Stimulated activated CD4-positive, alpha-beta T cell treated with anti-CD3 and anti-CD28 coated beads, Interleukin-2, amount 100 ng/mL, for 4 hours (primary cell): Measurements from ENCODE around the gene GPC1.

Experiments used
- DNase-seq: peaks from one replicate; pipeline ENCODE4 v3.0.0-alpha.2; 2020; ENCODE audit warnings: low read depth

GPC1 gene

DNA sequence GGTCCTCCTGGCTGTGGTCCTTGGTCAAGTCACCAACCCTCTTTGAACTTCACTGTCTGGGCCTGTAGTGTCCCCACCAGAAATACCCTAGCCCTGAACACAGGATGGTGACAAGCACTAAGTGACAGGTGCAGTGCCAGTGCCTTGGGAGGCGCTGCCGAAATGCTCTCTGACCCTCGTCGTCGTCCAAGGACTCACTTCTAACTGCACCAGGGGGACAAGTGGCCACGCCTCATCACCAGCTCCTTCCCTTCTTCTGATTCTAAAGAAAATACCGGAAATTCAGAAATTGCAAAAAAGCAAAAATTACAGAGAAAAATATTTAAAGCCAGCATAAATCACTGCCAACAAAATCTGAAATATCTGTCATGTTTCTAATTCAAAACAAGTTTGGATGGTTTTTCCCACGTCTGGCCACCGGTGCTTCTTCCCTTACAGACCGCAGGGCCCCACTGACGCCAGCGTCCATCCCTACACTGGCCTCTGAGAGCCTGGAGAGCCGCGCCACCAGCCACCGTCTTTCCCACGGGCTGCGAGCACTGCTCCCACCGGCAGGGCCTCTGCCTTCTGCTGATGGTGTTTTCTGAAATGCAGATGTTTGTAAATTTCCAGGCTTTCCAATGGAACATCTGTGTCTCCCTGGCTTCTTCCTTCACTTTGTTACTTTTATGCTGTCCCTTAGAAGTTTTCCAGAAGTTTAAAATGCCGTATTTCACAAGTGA is 37.4 kb upstream of the GPC1 start:
- no peak for DNase-seq

DNA sequence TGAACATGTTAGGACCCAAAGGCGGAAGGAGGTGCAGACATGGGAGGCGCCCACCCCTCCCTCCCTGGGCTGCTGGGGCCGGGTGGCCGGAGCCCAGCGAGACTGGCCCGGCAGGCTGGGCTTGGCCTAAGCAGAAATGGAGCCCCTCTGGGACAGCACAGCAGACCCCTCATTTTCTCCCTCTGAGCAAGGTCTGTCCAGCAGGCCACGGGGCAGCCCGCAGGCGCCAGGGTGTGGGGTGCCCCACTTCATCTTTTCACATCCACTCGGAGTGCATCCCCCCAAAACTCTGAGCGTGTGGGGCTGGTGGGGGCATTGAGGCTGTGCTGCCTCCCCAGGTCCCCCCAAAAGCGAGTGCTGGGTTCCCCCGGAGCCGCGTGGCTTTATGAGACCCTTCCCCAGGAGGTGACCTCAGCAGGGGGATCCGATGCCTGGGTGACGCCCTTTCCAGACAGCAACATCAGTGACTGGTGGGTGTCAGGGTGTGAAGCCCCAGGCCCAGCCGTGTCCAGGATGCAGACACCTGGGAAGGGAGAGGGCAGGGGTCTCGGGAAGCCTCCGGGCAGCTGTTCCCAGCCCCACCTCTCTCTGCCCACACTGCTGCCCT is 36.7 kb upstream of the GPC1 start:
- no peak for DNase-seq

- DNase-seq = no peak
These were observed 35.8 kb upstream of the GPC1 start for GRCh38 chr2:240399419-240400324.

DNA sequence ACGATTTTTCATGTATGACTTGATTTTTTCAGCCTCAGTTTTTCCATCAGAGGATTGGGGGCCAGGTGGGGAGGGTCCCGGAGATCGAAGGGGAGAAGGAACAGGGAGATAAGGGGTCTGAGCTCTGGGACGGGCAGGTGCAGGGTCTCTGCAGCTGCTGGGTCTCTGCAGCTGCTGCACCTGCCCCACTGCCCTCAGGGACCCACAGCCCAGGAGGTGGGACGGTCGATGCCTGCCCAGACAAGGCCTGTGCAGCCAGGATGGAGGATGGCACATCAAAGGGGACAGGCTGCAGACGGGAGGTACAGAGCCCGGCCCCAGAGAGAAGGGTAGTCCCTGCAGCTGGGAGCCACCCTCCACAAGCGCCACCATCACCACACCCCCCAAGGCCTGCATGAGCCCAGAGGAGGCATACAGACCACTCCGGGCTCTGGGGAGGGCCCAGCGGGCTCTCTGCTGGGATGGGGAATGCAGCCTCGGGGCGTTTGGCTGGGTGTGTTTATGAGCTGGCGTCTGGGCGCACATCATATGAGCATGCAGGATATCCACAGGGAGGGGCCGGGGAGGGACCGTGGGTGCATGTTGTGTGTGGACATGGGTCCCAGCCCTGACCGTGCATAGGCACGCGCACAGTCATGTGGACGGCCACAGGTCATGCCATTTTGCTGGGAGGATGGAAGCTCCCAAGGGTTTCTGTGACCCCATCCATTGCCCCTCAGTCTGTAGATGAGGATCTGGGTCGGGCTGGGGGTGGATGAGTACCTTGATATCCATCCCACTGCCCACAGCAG is 34.9 kb upstream of the GPC1 start:
- no peak for DNase-seq

DNA sequence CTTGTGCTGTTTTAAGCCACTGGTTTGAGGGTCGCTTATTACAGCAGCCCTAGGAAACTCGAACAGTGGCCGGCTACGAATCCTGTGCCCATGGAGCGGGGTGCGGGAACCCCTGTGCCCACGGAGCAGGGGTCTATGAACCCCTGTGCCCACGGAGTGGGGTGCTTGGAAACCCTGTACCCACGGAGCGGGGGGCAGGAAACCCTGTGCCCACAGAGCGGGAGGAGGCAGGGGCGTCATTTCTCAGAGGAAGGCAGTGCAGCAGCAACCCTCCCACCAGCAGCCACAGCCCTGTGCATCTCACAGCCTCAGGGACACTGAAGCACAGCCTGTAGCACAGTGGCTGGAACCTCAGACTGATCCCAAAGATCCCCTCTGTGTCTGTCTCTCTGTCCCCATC is 34.2 kb upstream of the GPC1 start:
- DNase-seq = no peak

DNA sequence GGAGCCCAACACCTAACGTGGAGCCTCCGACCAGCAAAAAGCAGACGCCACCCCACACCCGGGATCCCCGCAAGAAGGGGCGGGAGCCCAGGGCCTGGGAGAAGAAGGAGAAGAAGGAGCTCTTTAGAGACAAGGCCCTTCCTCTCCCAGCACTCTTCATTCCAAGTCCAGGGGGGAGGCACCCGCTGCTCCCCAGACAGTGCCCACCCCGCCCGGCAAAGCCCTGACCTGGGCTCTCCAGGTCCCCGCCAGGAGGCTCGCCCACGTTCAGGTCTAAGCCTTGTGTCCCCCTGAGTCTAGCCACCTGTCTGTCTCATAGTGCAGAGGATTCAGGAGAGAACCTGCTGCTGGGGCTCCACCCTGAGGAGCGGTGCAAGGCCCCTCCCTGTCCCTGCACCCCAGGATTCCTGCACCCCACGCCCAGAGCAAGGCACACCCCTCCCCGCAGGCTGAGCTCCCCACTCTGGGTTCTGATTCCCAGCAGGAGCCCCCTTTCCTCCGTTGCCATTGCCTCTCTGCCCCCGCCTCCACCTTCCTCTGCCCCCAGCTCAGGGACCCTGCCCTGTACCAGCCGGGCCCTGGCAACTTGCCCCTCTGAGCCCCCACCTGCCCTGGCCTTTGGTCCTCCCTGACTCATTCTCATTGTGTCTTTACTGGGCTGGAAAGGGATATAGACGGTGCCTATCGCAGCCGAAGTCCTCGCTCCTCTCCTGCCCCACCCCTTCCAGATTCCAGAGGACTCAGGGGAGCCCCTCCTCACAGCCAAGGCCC is 33.5 kb upstream of the GPC1 start:
- no peak for DNase-seq

DNA sequence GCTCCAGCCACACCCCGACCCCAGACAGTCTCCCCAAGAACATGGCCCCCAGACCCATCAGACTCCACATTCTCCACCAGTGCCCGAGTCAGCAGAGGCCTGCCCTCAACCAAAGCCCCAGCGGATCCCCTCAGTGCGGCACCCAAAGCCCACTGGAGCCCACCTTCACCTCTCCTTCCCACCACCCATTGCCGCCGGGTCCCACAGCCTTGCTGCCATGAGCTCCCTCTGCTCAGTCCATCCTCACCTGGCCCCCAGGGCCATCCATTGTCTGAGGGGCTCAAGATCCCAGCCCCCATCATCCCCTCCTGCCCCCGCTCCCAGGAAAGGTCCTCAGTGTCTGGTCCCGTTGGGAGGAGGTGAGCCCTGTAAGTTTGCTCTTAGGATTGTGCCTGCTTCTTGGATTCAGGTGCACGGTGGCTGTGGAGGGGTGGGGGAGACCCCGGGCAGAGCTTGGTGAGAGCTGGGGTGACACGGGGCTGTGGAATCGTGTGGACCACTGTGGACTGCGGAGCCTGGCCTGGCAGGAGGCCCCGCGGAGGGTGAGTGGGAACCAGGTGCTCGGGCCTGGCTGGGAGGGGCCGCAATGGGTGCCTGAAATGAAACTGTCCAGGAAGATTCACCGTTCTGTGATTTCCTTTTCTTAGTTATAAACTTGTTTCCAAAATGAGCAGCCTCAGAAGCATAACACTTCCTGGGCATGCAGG is 32.7 kb upstream of the GPC1 start:
- DNase-seq = no peak

GRCh38 chr2:240403396-240404104 is 31.9 kb upstream of the GPC1 start:
- DNase-seq = no peak

DNA sequence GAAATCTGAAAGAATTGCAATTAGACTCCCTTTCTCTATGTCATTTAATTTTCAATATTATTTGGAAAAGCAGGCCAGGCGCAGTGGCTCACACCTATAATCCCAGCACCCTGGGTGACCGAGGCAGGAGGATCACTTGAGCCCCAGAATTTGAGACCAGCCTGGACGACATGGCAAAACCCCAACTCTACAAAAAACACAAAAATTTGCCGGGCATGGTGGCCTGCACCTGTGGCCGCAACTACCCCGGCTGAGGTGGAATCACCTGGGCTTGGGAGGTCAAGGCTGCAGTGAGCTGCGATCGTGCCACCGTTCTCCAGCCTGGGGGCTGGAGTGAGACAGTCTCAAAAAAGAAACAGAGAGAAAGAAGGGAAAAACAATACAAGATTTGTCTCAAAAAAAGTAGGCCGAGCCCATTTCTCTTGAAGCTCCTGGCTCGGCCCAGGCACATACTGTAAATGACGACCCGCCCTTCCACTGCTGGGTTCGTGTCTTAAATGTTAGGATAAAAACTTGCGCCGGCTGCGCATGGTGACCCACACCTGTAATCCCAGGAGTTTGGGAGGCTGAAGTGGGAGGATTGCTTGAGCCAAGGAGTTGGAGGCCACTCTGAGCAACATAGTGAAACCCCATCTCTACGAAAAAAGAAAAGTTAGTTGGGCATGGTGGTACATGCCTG is 31.1 kb upstream of the GPC1 start:
- DNase-seq = no peak

- DNase-seq = no peak
These were observed 30.3 kb upstream of the GPC1 start for GRCh38 chr2:240405133-240405532.

- DNase-seq = no peak
These were observed 29.7 kb upstream of the GPC1 start for GRCh38 chr2:240405684-240406313.

DNA sequence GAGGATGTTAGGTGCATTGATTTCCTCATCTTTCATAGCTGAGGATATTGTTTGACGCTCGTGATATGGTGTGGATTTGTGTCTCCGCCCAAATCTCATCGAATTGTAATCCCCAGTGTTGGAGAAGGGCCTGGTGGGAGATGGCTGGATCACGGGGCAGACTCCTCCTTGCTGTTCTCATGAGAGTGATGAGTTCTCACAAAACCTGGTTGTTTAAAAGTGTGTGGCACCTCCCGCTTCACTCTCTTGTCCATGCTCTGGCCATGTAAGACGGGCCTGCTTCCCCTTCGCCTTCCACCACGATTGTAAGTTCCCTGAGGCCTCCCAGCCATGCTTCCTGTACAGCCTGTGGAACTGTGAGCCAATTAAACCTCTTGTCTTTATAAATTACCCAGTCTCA is 28.4 kb upstream of the GPC1 start:
- no peak for DNase-seq

- no peak for DNase-seq
These were observed 25.5 kb upstream of the GPC1 start for GRCh38 chr2:240410004-240410403.

- DNase-seq = no peak
These were observed 24.7 kb upstream of the GPC1 start for GRCh38 chr2:240410808-240411207.

GRCh38 chr2:240411261-240412160 is 24.0 kb upstream of the GPC1 start:
- no peak for DNase-seq

DNA sequence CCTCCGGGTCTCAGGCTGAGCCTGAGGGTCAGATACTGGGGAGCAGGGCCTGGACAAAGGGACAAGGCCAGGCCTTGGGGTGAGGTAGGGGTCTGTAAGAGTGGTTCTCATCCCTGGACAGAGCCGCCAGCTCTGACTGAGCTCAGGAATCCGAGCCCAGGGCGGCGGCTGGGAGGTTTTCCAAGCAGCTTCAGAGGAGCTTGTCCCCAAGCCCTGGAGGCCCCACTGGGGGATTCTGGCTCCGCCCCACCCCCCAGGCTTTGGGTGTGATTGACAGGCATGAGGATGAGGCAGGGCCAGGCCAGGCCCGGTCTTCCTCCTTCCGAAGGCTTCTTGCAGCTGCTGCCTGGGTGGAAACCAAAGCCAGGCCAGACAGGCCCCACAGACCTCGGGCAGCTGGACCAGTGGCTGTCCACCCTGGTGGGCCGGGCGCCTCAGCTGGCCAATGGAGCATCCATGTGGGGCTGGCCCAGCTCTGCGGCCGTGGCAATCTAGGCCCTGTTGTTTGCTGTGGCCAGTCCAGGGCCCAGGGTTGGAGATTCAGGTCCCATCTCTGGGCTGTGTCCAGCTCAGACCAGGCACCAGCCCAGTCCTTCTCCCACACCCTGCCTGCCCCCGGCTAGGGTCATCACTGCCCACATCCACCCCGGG is 23.1 kb upstream of the GPC1 start:
- DNase-seq = no peak
